HG02970 (cell line): ENCODE results near the gene ALDH16A1.

ENCODE experiments used
- ATAC-seq: cut with Tn5 transposase; IDR thresholded peaks from one replicate; pipeline ENCODE4 v1.9.1; 2021; ENCODE audit warnings: mild to moderate bottlenecking, moderate library complexity, moderate number of reproducible peaks; ENCODE audit not compliant: unreplicated experiment, low FRiP score

The ALDH16A1 gene

DNA sequence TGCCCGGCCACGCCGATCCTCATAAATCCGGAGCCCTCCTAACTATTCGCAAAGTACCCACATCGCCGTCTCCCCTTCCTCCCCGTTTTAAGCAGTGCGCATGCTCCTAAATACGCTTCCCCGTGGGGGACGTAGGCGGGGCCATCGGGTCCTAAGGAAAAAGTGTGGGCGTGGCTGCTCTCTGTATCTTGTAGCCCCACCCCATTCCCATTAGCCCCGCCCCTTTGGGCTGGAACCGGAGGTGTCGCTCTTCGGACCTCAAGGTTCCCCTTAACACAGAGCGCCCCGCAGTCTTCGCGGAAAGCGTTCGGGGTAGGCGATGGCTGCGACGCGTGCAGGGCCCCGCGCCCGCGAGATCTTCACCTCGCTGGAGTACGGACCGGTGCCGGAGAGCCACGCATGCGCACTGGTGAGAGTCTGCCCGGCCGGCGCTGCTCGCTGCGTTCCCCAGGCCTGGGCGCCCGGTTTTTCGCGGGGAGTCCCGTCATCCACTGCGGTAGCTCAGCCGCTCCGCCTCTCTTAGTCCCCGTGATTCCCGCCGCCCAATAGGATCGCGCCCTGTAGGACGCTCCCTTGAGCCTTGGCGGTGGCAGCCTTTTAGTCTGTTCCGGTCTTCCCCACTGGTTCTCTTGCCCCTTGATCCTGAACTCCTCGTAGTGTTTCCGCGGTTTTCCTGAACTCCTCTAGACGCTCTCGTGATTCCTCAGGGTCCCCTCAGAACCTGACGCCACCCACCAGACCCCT is at the start of gene ALDH16A1:
ALDH16A1 (plus strand) TSS at position 213 of the 744 bp plus-strand sequence; CDS start at position 320, 107 bp downstream.
- peak; percentile 89 for ATAC-seq

DNA sequence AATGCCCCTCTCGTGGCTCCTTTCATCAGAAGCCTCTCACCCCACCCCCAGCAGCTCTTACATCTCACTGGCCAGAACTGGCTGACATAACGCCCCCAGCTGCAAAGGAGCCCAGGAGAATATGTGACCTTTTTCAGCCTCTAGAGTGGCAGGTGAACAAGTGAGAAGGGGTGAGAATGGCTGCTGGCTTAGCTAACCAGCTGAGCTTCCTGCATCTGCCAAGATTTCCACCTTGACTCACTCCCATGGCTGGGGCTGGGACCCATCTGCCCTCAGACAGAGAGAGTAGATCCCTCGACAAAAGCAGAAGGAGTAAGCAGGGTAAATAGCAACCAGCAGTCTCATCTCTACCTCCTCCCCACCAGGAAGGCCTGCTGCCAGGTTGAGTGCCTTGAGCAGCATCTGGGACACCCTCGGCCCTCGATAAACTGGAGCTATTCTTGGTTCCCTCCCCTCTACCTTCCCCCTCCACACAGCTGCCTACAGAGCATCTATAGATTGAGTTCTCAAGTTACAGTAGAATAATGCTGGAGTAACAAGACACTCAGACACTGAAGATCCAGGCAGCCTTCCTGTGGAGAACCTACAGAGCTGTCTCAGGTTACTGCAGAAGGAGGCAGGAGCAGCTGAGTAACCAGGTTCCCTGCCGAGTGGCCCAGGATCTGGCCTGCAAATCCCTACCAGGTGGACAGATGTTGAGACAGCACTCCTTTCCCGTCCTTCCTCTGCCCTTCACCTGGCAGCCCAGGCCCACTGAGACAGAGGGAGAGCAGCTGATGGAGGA is 49.4 kb upstream of the ALDH16A1 start:
- no peak for ATAC-seq

DNA sequence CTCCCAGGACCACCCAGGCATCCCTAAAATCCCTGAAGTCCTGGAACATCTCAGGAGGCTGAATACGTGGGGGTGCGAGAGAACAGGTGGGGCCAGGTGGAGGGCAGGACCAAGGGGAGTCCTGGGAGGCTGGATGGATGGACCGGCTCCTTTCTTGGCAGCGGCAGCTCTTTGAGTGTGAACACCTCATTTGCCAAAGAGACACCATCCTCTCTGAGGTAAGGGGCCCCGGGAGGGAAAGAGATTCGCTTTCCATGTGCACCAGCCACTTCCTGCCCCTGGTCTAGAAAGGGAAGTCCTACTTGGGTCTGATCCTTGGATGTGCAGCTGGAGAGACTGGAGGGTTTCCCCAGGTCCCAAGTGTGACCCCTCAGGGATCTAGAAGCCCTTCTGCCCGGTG is 45.9 kb upstream of the ALDH16A1 start:
- ATAC-seq, result no peak

DNA sequence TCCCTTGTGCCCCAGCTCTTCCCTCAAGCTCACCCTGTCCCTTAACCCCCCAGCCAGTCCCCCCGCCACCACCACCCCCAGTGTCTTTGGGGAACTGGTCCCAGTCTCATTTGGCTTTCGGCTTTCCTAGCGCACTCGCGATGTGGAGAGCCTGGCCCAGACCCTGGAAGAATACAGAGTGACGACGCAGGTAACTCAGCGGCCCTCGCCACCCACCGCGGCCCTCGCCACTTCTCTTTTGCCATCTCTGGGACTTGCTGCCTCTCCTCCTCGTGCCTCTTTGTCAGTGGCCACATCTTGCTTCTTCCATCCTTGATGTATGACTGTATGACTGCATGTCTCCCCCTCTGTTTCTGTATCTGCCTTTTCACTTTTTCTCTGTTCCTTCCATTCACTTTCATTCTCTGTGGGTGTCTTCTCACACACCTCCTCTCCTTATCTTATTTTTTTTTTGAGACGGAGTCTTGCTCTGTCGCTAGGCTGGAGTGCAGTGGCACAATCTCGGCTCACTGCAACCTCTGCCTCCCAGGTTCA is 45.5 kb upstream of the ALDH16A1 start:
- no peak for ATAC-seq

DNA sequence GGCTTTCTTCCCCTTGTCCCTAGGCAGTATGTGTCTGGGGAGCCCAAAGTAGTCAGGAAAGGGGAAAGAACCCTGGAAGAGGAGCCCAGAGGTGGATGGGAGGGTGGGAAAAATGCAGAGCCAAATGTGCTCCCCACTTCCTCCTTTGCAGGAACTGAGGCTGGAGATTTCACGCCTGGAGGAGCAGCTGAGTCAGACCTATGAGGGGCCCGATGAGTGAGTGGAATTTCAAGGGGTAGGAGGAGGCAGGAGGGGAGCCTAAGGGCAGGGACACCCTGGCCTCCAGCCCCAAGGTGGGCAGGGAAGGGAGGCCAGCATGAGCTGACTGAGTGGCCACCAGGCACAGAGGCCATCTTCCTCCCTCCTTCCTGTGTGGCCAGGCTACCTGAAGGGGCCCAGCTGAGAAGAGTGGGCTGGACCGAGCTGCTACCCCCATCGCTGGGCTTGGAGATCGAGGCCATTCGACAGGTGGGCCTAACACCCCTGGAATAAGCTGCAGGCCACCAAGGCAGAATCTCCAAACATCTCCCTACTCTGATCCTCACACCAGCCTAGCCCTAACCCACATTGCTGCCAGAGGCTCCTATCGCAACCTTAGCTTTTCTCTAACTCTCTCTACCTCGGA is 44.1 kb upstream of the ALDH16A1 start:
- ATAC-seq, result no peak

DNA sequence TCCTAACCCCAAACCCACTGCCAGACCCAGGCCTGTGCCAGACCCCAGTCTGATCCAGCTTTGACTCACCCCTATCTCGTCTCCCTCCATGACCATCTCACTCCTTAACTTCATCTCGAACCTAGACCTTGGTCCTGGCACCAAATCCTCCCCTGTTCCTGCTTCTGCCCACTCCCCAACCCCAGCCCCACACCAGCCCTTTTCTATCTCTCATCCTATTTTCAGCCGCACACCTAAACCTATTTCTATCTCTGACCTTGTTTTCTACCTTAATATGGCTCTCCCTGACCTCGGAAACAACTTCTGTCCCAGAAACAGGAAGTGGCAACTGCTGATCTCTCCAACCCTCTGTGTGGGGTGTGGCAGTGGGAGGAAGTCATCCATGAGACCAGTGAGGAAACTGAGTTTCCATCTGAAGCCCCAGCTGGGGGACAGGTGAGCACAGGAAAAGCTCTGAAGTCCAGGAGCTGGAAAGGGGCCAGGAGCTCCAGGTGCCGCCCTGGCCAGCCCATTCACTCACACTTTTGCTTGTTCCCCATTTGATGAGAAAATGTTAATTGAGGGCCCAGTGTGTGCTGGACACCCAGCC is 43.5 kb upstream of the ALDH16A1 start:
- ATAC-seq, result no peak

DNA sequence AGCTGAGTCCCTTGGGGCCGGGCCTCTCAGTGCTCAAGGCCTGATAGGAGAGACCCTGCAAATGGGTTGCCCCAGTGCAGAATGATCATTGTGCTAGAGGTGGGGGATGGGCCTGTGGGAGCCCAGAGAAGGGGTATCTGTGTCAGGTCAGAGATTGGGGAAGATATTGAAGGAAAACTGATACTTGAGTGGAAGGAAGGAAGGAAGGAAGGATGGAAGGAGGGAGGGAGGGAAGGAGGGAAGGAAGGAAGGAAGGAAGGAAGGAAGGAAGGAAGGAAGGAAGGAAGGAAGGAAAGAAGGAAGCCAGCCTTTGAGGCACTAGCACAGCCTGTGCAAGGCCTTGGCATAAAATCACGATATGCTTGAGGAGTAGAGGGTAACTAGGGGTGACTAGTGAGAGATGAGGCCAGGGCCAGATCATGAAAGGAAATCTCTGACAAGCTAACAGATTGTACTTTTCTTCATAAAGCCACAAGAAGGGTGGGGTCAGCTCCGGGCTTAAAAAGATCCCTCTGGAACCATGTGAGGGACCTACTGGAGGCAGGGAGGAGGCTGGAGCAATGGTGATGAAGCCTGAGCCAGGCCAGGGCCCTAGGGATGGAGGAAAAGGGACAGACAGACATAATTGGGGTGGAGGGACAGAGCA is 41.2 kb upstream of the ALDH16A1 start:
- no peak for ATAC-seq

DNA sequence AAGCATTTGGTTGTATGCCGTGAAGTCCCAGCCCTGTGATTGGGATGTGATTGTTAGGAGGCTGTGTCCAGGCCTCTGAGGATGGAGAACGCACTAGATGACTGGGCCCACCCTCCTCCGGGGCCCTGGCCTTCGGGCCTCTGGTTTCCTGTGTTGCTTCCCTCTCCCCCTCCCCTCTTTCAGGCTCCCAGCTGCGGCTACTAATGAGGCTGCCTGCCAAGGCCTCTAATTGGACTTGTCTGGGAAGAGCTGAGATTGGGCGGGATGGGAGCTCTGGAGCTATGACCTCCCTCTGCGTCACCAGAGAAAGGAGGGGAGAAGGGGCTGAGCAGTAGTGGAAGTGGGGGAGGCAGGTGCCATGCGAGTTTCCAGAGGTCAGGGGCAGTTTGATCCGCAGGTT is 39.7 kb upstream of the ALDH16A1 start:
- no peak for ATAC-seq

DNA sequence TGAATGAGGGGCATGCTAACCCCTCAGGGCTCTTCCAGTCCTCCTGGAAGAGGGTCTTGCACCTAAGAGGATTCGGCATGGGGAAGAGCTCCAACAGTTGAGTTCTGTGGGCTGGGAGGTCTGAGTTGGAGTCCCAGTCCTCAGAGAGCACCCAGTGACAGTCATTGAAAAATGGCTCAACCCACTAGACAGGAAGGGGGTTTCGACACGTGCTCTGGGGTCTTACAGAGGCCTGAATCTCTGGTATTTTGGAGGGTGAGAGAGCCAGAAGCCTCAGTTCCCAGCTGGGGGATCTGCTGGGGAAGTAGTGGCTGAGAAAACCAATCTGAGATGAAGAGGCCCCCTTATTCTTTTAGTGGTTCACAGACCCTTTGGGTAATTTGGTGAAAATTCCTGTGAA is 38.8 kb upstream of the ALDH16A1 start:
- ATAC-seq, result no peak

DNA sequence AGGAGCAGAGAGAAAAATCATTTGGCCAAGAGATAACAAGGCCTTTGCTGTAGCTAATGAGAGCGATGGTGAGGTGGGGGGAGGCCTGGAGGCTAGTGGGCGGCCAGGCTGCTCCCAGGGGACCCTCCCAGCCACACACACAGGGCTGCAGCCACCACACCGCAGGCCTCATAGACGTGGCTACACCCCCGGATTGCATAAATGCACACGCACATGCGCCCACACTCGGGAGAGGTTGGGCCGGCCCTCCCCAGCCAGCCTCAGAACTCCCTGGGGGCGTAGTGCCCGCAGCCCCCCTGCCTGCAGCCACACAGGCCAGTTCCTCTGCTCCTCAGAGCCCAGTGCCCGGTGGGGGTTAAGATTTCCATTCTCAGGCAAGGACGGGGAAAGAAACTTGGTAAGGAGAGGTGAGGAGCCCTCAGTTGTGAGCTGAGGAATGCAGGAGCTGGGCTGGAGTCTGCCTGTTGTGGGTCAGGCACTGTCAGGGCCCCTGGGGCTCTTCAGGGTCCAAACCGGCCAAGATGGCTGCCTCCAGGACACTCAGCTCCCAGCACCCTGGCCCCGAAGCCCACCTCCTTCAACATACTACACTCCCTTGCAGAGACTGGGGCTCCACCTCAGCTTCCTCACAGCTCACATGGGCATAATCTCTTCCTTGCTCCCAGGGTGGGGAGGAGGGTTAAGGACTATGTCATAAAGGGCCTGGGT is 37.8 kb upstream of the ALDH16A1 start:
- no peak for ATAC-seq

DNA sequence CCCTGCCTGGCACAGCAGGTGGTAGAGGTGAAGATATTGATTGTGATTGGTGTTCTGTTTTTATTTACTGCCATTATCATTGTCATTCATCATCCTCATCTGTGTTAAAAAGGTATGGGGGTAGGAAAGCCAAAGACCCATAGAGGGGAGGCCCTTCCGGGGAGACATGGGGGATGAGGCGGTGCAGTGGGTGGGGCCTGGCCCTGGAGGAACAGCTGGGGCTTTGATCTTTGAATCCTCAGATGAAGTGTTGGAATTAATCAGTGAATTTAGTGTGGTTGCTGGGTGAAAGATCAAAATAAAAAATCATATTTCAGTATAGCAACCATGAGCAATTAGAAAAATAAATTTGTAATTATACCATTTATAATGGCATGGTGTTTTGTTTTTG is 37.2 kb upstream of the ALDH16A1 start:
- ATAC-seq, result no peak

DNA sequence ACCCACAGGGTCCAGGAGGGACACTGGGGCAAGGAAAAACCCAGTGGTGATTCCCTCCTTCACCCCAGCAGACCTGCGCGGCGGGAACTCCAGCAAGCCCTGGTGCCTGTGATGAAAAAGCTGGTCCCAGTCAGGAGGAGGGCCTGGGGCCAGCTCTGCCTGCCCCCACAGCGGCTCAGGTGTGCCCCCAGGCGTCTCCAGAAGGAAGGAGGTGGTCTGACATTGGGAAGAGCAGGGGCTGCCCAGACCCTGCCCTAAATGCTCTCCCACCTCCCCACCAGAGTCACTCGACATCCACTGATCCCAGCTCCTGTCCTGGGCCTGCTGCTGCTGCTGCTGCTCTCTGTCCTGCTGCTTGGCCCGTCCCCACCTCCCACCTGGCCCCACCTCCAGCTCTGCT is 35.9 kb upstream of the ALDH16A1 start:
- no peak for ATAC-seq

DNA sequence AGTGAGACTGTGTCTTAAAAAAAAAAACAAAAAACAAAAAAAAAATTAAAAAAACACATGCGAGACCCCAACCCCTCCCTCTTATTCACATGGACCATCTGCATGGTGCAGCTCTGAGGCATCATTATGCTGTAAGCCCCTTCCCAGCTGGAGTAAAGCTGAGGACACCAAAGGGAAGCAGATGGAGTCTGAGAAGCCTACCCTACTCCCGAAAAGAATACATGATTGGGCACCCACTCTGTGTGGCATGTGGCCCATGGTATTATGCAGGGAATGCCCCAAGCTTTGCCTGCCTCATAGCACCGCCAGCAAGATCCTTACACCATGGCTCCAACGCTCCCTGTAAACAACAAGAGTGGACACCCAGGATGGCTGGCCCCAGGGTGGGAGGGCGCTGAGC is 34.5 kb upstream of the ALDH16A1 start:
- ATAC-seq, result no peak

DNA sequence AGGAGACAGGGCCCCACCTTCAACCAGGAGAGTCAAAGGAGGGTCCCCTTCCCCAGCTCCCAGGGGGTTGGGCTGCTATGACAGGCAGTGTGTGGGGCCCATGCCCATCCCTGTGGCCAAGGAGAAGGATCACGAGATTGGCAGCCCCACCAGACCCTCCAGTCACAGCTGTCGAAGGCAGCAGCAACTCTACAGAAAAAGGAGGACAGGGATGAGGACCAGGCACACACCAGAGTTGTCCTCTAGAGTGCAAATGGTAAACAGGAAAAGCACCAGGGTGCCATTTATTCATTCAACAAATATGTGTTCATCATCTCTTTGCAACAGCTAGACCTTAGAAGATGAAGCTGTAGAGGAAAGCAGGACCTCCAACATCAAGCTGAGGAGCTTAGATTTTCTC is 33.9 kb upstream of the ALDH16A1 start:
- no peak for ATAC-seq

DNA sequence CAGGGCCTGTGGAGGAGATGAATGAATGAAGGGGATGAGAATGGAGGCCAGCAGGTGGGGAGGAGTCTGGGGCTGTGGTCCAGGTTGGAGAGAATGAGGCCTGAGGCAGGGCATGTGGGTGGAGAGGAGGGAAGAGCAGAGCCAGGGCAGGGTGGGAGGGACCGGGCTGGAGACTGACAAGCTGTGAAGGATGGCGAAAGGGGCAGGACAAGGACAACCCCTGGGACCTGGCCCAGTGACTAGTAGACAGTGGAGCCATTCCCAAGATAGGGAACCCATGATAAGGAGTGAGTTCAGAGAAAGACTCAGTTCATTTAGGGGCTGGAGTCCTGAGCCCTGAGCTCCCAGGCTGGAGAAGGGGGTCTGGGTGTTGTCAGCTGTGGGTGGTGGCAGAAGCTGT is 32.8 kb upstream of the ALDH16A1 start:
- no peak for ATAC-seq

DNA sequence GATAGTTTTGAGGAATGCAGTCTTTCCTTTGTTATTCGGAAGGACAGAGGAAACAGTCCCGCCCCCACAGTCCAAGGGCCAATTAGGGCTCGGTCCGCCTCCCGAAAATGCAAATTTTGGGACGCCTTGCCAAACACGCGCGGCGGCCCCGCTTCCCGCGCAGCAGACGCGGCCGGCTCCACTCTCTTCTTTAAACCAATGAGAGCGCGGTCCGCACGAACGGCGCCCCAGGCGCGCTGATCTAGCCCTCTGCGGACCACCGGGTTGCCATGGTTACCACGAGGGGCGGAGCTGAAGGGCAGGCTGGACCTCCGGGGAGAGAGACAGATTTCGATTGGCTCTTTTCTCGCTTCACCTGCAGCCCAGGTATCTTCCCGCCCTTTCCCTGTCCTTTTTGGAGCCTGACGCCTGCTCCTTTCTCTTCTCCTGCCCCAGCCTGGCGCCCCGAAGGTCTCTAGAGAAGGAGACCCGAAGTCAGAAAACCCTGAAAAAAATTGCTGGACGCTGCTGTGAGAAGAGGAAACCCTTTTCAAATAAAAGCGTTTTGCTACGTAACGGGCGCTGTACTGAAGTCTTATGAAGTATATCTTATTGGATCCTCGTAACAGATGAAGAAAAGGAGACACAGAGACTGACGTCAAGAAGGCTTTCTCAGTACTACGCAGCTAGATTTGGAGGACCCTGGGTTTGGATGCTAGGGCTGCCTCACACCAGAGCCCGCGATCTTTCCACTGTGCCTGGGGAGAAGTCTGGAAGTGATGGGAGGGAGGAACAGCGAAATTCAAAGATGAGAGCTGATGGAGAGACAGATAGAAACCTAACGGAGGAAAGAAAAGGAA is 31.8 kb upstream of the ALDH16A1 start:
- no peak for ATAC-seq

DNA sequence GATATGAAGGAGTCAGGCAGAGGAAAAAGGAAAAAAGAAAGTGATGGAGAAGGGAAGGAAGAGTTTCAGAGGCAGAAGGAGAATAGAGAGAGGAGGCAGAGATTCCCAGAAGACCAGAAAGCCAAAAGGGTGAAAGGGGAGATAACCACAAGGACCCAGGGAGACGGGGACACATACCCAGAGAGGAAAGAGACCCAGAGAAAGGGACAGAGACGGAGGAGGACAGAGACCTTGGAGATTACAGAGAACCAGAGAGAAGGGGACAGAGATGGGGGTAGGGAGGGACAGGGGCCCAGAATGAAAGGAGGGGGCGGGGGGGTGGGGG is 31.2 kb upstream of the ALDH16A1 start:
- ATAC-seq, result no peak

DNA sequence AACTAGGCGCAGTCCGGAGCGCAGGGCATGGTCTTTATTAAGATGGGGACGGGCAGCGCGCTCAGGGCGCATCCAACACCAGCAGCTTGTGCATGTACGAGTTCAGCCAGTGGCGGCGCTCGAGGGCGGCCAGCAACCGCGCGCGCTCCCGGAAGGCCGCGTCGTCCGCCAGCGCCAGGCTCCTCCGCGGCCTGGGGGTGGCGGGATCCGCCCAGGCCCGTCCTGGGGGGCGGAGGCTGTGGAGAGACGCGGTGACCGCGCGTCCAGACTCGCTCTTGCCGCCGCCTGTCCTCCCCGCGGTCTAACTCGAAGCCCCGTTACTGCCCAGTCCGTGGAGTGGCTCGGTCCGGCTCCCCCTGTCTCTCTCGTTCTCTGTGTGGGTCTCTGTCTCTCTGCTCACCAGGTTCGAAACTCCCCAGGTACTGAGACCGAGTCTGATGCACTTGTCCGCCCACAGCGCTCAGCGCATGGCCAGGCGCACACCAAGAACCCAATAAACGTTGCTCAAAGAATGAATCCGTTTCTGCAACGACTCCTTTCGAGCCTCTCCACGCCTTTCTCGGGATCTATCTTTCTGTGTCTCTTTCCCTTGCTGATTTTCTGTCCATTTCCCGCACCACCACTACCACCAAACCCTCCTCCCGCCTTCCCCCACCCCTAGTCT is 30.5 kb upstream of the ALDH16A1 start:
- no peak for ATAC-seq
